ENCODE data around the gene SSH2.

The SSH2 gene

GRCh38 chr17:29663155-29663554 lies 266.9 kb downstream of the SSH2 start:
- no peak overlapping the region for H2AFZ ChIP-seq
- no peak overlapping the region for H3K4me3 ChIP-seq (ENCODE audit: low read depth, low read length)
- H3K27ac ChIP-seq, result no peak overlapping the region
- peaks cover 13% of the 10 kb centered on the region for H3K4me1 ChIP-seq
- H3K79me2 ChIP-seq, result no peaks in the 10 kb centered on the region
- peak overlapping the region; percentile 53 for H3K4me2 ChIP-seq (ENCODE audit: low read length)
- H3K27me3 ChIP-seq (ENCODE audit: control insufficient read depth, insufficient read depth, low read length), result no peaks in the 10 kb centered on the region
- no peak for TF ChIP-seq CTCF (IDR thresholded peaks at IDR 0.05)
- no peak overlapping the region for H3K9ac ChIP-seq
- no peaks in the 10 kb centered on the region for H3K9me3 ChIP-seq (ENCODE audit: control insufficient read depth, low read length)
- H3K36me3 ChIP-seq (ENCODE audit: control insufficient read depth, insufficient read depth, low read length), result no peaks in the 10 kb centered on the region

- H3K27ac ChIP-seq, result no peak overlapping the region
- H2AFZ ChIP-seq, result no peak overlapping the region
- peaks cover 13% of the 10 kb centered on the region for H3K4me1 ChIP-seq
- H3K4me2 ChIP-seq (ENCODE audit: low read length), result no peak overlapping the region
- H3K36me3 ChIP-seq (ENCODE audit: control insufficient read depth, insufficient read depth, low read length), result no peaks in the 10 kb centered on the region
- H3K27me3 ChIP-seq (ENCODE audit: control insufficient read depth, insufficient read depth, low read length), result no peaks in the 10 kb centered on the region
- no peak for TF ChIP-seq CTCF (IDR thresholded peaks at IDR 0.05)
- no peak overlapping the region for H3K4me3 ChIP-seq (ENCODE audit: low read depth, low read length)
- H3K79me2 ChIP-seq, result no peaks in the 10 kb centered on the region
- no peaks in the 10 kb centered on the region for H3K9me3 ChIP-seq (ENCODE audit: control insufficient read depth, low read length)
- H3K9ac ChIP-seq, result no peak overlapping the region
These were observed 268.8 kb downstream of the SSH2 start for GRCh38 chr17:29661213-29661612.

GRCh38 chr17:29659155-29659554 lies 270.9 kb downstream of the SSH2 start:
- Histone ChIP-seq H3K4me2 (ENCODE audit: low read length) (no peak overlapping the region), H3K27ac (no peak overlapping the region), H3K36me3 (ENCODE audit: control insufficient read depth, insufficient read depth, low read length) (no peaks in the 10 kb centered on the region), H3K79me2 (no peaks in the 10 kb centered on the region), H2AFZ (no peak overlapping the region), H3K9me3 (ENCODE audit: control insufficient read depth, low read length) (no peaks in the 10 kb centered on the region), H3K4me3 (ENCODE audit: low read depth, low read length) (no peak overlapping the region), H3K9ac (no peak overlapping the region), H3K4me1 (peaks cover 13% of the 10 kb centered on the region), H3K27me3 (ENCODE audit: control insufficient read depth, insufficient read depth, low read length) (no peaks in the 10 kb centered on the region)
- TF ChIP-seq CTCF (IDR thresholded peaks at IDR 0.05), result no peak

- Histone ChIP-seq H3K27me3 (ENCODE audit: control insufficient read depth, insufficient read depth, low read length) (no peaks in the 10 kb centered on the region), H3K9me3 (ENCODE audit: control insufficient read depth, low read length) (no peaks in the 10 kb centered on the region), H3K4me3 (ENCODE audit: low read depth, low read length) (no peak overlapping the region), H3K9ac (no peak overlapping the region), H3K36me3 (ENCODE audit: control insufficient read depth, insufficient read depth, low read length) (no peaks in the 10 kb centered on the region), H3K4me1 (no peaks in the 10 kb centered on the region), H3K79me2 (no peaks in the 10 kb centered on the region), H2AFZ (no peak overlapping the region), H3K27ac (no peak overlapping the region), H3K4me2 (ENCODE audit: low read length) (no peak overlapping the region)
- no peak for TF ChIP-seq CTCF (IDR thresholded peaks at IDR 0.05)
These were observed 274.7 kb downstream of the SSH2 start for GRCh38 chr17:29655323-29655722.

- no peak overlapping the region for H3K4me3 ChIP-seq (ENCODE audit: low read depth, low read length)
- TF ChIP-seq CTCF (IDR thresholded peaks at IDR 0.05), result no peak
- H3K27me3 ChIP-seq (ENCODE audit: control insufficient read depth, insufficient read depth, low read length), result no peaks in the 10 kb centered on the region
- no peak overlapping the region for H2AFZ ChIP-seq
- H3K9me3 ChIP-seq (ENCODE audit: control insufficient read depth, low read length), result no peaks in the 10 kb centered on the region
- H3K4me1 ChIP-seq, result no peaks in the 10 kb centered on the region
- H3K9ac ChIP-seq, result no peak overlapping the region
- no peak overlapping the region for H3K4me2 ChIP-seq (ENCODE audit: low read length)
- H3K36me3 ChIP-seq (ENCODE audit: control insufficient read depth, insufficient read depth, low read length), result no peaks in the 10 kb centered on the region
- H3K79me2 ChIP-seq, result no peaks in the 10 kb centered on the region
- no peak overlapping the region for H3K27ac ChIP-seq
These were observed 275.9 kb downstream of the SSH2 start for GRCh38 chr17:29653995-29654714.

All from parathyroid adenoma (tissue), 2 donors.